HFFc6 (cell line): ENCODE measurements around the gene SDR39U1. TPM values are rescaled to one million over a fixed set of nuclear protein-coding genes. Genes with fewer than 3 reads are reported as not detected.
A peak's percentile ranks its signal among the peaks of the same experiment; 100 is the strongest.

Experiments used
- DNase-seq: peaks from one replicate; pipeline ENCODE4 v3.0.0-alpha.2; 2018
- H3K27ac Mint-ChIP-seq: 2 replicates; pipeline ENCODE4 v1.8.0; 2020; ENCODE audit warnings: mild to moderate bottlenecking, mixed read lengths
- H3K27me3 Mint-ChIP-seq: 2 replicates; pipeline ENCODE4 v1.8.0; 2021; ENCODE audit warnings: mild to moderate bottlenecking, moderate library complexity, mixed read lengths; ENCODE audit not compliant: insufficient read depth
- H3K36me3 Mint-ChIP-seq: 2 replicates; pipeline ENCODE4 v1.8.0; 2021; ENCODE audit warnings: low read depth, mixed read lengths
- H3K4me1 Mint-ChIP-seq: 2 replicates; pipeline ENCODE4 v1.8.0; 2020; ENCODE audit warnings: low read depth, mixed read lengths
- H3K4me3 Mint-ChIP-seq: 2 replicates; pipeline ENCODE4 v1.8.0; 2020; ENCODE audit warnings: mild to moderate bottlenecking, moderate library complexity, mixed read lengths
- H3K9me3 Mint-ChIP-seq: 2 replicates; pipeline ENCODE4 v1.8.0; 2020; ENCODE audit warnings: mild to moderate bottlenecking, mixed read lengths
- total RNA-seq, 6 experiments: library from RNA; stranded (reverse); fragmentation: NEBNext Ultra II Directional; extraction: Animal tissue kit (Norgen Biotek cat#: 25700); gene quantifications; 2 replicates in 1 of 6; 3 replicates in 5 of 6; pipeline ENCODE4 v1.2.3, GENCODE V29; 2021
- TF ChIP-seq, protein P1 (sequence below): fragments of 200-600 bp; sonication (generic); IDR thresholded peaks from 2 replicates; pipeline ENCODE4 v1.5.0; 2021; ENCODE audit warnings: antibody characterized with exemption, mild to moderate bottlenecking

SDR39U1 gene
- total RNA-seq, 6 experiments from 2014 or later, result 29.6 to 35.7 (median 31.6) TPM

DNA sequence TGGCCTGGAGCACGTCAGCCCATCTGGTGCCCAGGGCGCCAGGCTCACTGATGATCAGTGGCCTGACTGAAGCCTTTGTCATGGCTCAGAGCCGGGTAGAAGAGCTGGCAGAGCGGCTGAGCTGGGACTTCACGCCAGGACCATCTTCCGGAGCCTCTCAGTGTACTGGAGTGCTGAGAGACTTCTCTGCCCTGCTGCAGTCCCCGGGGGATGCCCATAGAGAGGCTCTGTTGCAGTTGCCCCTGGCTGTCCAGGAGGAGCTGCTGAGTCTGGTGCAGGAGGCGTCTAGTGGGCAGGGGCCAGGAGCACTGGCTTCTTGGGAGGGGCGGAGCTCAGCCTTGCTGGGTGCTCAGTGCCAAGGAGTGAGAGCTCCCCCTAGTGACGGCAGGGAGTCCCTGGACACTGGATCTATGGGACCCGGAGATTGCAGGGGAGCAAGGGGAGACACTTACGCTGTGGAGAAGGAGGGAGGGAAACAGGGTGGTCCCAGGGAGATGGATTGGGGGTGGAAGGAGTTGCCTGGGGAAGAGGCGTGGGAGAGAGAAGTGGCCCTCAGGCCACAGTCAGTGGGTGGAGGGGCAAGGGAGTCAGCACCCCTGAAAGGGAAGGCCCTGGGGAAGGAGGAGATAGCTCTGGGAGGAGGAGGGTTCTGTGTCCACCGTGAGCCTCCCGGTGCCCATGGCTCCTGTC is 10.9 kb downstream of the SDR39U1 start:
- DNase-seq, result peak; percentile 94
- no peaks in the 10 kb centered on the region for H3K9me3 Mint-ChIP-seq
- TF ChIP-seq, protein P1, sequence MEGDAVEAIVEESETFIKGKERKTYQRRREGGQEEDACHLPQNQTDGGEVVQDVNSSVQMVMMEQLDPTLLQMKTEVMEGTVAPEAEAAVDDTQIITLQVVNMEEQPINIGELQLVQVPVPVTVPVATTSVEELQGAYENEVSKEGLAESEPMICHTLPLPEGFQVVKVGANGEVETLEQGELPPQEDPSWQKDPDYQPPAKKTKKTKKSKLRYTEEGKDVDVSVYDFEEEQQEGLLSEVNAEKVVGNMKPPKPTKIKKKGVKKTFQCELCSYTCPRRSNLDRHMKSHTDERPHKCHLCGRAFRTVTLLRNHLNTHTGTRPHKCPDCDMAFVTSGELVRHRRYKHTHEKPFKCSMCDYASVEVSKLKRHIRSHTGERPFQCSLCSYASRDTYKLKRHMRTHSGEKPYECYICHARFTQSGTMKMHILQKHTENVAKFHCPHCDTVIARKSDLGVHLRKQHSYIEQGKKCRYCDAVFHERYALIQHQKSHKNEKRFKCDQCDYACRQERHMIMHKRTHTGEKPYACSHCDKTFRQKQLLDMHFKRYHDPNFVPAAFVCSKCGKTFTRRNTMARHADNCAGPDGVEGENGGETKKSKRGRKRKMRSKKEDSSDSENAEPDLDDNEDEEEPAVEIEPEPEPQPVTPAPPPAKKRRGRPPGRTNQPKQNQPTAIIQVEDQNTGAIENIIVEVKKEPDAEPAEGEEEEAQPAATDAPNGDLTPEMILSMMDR, result peak; percentile 98
- H3K27ac Mint-ChIP-seq, result peak overlapping the region; percentile 95
- H3K36me3 Mint-ChIP-seq, result peaks cover 9% of the 10 kb centered on the region
- H3K27me3 Mint-ChIP-seq, result peaks cover 2% of the 10 kb centered on the region
- H3K4me3 Mint-ChIP-seq, result peak overlapping the region; percentile 80
- H3K4me1 Mint-ChIP-seq, result peaks cover 44% of the 10 kb centered on the region

GRCh38 chr14:24430682-24431568 is 11.7 kb downstream of the SDR39U1 start:
- peak; percentile 37 for DNase-seq
- Mint-ChIP-seq H3K9me3 (no peaks in the 10 kb centered on the region), H3K4me1 (peaks cover 46% of the 10 kb centered on the region), H3K4me3 (peak overlapping the region; percentile 80), H3K27me3 (peaks cover 2% of the 10 kb centered on the region), H3K36me3 (peaks cover 8% of the 10 kb centered on the region), H3K27ac (peak overlapping the region; percentile 95)
- TF ChIP-seq, protein P1, result peak; percentile 31; the same call in 1 of the 2 replicates

DNA sequence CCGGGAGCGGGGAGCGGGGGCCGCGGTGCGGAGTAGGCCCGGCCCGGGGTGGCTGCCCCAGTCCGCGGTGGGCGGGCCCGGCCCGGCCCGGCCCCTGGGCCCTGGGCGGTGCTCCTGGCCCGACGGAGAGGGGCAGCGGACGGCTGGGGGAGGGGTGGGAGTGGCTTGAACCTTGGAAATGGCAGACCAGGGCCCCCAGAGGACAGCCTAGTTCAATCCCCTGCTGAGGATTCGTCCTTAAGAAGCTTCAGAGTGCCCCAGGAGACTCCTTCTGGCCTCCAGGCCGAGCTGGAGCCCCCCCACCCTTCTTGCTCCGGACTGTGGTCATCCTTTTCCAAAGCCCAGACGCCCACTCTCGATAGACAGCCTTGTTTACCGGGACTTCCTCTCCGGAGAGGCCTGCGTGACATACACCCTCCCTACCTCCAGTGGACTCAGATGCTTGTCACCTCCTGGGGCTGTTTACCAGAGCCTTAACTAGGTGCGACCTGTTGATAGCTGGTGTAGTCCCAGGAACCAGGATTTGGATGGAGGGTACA is 12.4 kb downstream of the SDR39U1 start:
- peaks cover 2% of the 10 kb centered on the region for H3K27me3 Mint-ChIP-seq
- DNase-seq, result peak; percentile 44
- peak overlapping the region; percentile 95 for H3K27ac Mint-ChIP-seq
- peaks cover 49% of the 10 kb centered on the region for H3K4me1 Mint-ChIP-seq
- H3K9me3 Mint-ChIP-seq, result no peaks in the 10 kb centered on the region
- peaks cover 8% of the 10 kb centered on the region for H3K36me3 Mint-ChIP-seq
- H3K4me3 Mint-ChIP-seq, result peak overlapping the region; percentile 80
- TF ChIP-seq, protein P1, result no peak

- Mint-ChIP-seq H3K27ac (peak within 1 kb of the TSS; percentile 96), H3K9me3 (no peaks in the 10 kb centered on the region), H3K36me3 (peaks cover 8% of the 10 kb centered on the region), H3K4me1 (peaks cover 52% of the 10 kb centered on the region), H3K27me3 (peaks cover 2% of the 10 kb centered on the region), H3K4me3 (peak within 1 kb of the TSS; percentile 86)
- TF ChIP-seq, protein P1, result no peak
- DNase-seq, result peak; percentile 88
Observed at GRCh38 chr14:24429395-24430142, 13.0 kb downstream of the SDR39U1 start, which contains the start of the genes CBLN3 and KHNYN. CBLN3 (minus strand) TSS chr14:24429668; CDS start chr14:24429054, 614 bp downstream. KHNYN (plus strand) TSS chr14:24429954; CDS start chr14:24430731, 777 bp downstream.
